Mononuclear cell (primary cell): Measurements from ENCODE around the gene CCDC57. TPM values are rescaled to one million over a fixed set of nuclear protein-coding genes. Genes with fewer than 3 reads are reported as not detected.
A peak's percentile ranks its signal among the peaks of the same experiment; 100 is the strongest.

ENCODE experiments used
- H3K27me3 ChIP-seq: 2 replicates; pipeline ENCODE4 v1.6.0; 2011; ENCODE audit warnings: low read length, control low read depth; ENCODE audit not compliant: insufficient read depth
- H3K4me1 ChIP-seq: 2 replicates; pipeline ENCODE4 v1.5.1; 2011; ENCODE audit warnings: mild to moderate bottlenecking, low read length, control low read depth; ENCODE audit not compliant: insufficient read depth
- H3K4me3 ChIP-seq: 2 replicates; pipeline ENCODE4 v1.5.1; 2011; ENCODE audit warnings: mild to moderate bottlenecking, low read length, moderate library complexity
- H3K9me3 ChIP-seq: 2 replicates; pipeline ENCODE4 v1.5.1; 2011; ENCODE audit warnings: low read depth, mild to moderate bottlenecking, control low read depth, low read length
- total RNA-seq: library from RNA; depleted of rRNA; stranded (reverse); fragments of >200 nt; gene quantifications from one replicate; pipeline ENCODE4 v1.2.3, GENCODE V29; 2012

The CCDC57 gene
- total RNA-seq, 1 donor, result 36.6 TPM

DNA sequence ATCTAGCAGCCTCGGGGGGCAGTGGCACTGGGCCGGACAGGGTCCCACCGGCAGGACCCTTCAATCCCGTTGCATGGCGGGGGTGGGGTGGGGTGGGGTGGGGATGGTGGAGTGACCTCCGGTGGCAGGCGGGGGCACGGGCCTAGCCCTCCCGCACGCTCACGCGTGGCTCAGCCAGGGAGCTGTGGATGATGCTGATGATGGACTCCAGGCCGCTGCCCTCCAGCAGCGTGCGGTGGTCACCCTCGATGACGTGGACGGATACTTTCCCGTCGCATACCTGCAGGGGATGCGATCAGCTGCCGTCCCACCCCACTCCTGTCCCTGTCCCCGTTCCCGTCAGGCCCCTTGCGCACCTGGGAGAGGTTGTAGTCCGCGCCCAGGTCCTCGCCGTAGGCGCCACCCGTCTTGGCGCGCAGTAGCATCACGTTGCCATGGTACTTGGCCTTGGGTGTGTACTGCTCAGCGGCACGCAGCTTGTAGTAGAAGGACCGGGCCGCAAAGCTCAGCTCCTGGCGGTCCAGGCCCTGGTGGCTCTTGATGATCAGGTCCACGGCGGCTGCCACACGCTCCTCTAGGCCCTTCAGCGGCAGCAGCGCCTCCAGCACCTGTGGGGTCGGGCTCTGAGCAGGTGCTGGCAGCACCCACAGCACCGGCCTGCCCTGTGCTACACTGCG, 133.5 kb downstream of the CCDC57 start:
- Histone ChIP-seq H3K27me3 (no peaks in the 10 kb centered on the region), H3K4me1 (no peaks in the 10 kb centered on the region), H3K4me3 (no peak overlapping the region), H3K9me3 (no peaks in the 10 kb centered on the region)

- Histone ChIP-seq H3K4me1 (no peaks in the 10 kb centered on the region), H3K9me3 (no peaks in the 10 kb centered on the region), H3K27me3 (no peaks in the 10 kb centered on the region), H3K4me3 (no peak overlapping the region)
These were observed 134.2 kb downstream of the CCDC57 start for GRCh38 chr17:82078433-82078832.

DNA sequence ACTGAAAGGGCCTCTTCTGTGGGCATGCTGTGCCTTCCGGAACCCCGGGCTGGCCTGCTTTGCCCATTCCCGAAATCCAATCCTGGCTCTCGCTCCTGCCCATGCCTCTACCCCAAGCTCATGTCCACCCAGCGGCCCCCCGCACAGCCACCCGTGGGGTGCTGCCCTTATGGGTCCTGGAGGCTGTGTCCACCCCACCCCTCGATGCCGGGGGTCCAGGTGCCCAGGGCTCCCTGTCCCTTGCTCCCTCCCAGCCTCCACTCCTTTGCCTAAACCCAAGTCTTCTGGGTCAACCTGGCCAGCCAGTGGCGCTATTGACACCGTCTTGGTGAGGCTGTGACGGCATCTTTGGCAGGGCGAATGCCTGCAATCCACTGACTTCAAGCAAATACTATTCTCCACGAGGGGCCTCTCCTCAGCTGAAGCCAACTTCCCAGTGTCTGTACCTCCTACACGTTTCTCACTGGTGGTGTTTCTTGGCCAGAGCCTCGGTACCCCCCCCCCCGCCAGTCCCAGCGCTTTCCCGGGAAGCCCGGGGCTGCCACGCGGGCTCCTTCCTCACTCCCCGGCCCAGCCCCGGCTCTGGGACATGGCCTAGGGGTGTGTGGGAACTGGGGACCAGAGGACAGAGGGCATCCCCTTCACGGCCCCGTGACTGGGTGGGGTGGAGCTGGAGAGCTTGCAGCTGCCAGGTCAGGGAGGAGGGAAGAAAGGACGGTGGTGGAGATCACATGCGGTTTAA, 134.9 kb downstream of the CCDC57 start:
- no peaks in the 10 kb centered on the region for H3K9me3 ChIP-seq
- H3K4me1 ChIP-seq, result no peaks in the 10 kb centered on the region
- no peak overlapping the region for H3K4me3 ChIP-seq
- H3K27me3 ChIP-seq, result no peaks in the 10 kb centered on the region

DNA sequence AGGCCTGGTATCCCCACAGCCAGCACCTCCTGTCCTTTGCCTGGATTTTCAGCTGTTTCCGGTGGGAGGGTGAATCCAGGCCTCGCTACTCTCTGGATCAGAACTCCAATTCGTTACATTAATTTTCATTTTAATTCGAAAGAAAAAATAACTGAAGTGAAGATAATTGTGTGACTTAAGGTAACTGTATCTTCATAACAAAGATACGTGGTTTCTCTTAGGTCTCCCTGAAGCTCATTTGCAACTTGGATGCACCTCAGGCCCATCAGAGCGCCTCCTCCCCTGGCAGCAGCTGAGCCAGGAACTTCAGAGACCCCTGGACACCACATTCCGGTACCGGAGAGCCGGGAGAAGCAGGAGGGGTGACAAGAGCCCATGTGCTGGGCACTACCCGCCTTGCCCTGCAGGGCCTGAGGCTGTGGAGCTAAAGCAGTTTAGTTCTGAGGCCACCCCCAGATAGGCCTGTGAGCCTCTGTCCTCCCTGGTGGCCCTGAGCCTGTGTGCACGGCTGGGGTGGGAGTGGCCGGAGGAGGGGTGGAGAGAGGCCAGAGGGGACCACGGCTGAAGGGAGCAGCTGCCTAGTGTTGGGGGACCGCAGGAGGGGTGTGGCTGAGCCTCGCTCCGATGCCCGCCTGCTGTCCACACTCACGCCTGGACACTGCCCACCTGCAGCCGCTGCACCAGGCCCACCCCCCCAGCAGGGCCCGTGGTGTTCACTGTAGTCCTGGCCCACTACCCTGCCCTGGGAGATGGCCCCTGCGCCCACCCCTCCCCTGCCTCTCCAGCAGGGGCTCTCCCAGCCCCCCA, 135.7 kb downstream of the CCDC57 start:
- Histone ChIP-seq H3K27me3 (no peaks in the 10 kb centered on the region), H3K4me1 (no peaks in the 10 kb centered on the region), H3K9me3 (no peaks in the 10 kb centered on the region), H3K4me3 (no peak overlapping the region)

- no peak overlapping the region for H3K4me3 ChIP-seq
- no peaks in the 10 kb centered on the region for H3K27me3 ChIP-seq
- no peaks in the 10 kb centered on the region for H3K9me3 ChIP-seq
- no peaks in the 10 kb centered on the region for H3K4me1 ChIP-seq
These were observed 136.4 kb downstream of the CCDC57 start for GRCh38 chr17:82076018-82076784.

DNA sequence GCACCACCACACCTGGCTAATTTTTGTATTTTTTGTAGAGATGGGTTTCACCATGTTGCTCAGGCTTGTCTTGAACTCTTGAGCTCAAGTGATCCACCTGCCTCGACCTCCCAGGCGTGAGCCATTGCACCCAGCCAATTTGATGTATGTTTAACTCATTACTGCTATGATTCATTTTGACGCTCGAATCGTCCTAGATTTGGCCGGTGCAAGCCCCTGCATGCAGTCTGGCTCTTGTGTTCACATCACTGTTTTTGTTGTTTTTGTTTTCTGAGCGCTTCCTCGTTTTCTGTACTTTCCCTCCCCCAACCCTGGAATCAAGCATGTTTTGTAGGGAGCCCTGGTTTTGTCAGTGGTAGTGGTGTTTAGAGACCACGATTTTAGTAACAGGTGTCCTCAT, 139.2 kb downstream of the CCDC57 start:
- H3K9me3 ChIP-seq, result no peaks in the 10 kb centered on the region
- no peaks in the 10 kb centered on the region for H3K27me3 ChIP-seq
- H3K4me3 ChIP-seq, result no peak overlapping the region
- H3K4me1 ChIP-seq, result no peaks in the 10 kb centered on the region

- no peak overlapping the region for H3K4me3 ChIP-seq
- no peaks in the 10 kb centered on the region for H3K27me3 ChIP-seq
- no peaks in the 10 kb centered on the region for H3K4me1 ChIP-seq
- H3K9me3 ChIP-seq, result no peaks in the 10 kb centered on the region
These were observed 139.8 kb downstream of the CCDC57 start for GRCh38 chr17:82072827-82073226.

- no peaks in the 10 kb centered on the region for H3K27me3 ChIP-seq
- H3K9me3 ChIP-seq, result no peaks in the 10 kb centered on the region
- H3K4me1 ChIP-seq, result peaks cover 8% of the 10 kb centered on the region
- H3K4me3 ChIP-seq, result no peak overlapping the region
These were observed 142.0 kb downstream of the CCDC57 start for GRCh38 chr17:82070611-82071010.

GRCh38 chr17:82065638-82066303, 146.9 kb downstream of the CCDC57 start, which contains the start of gene DUS1L:
Gene DUS1L (minus strand): TSS chr17:82065804. CDS start chr17:82065059, 745 bp downstream.
- Histone ChIP-seq H3K27me3 (no peaks in the 10 kb centered on the region), H3K4me1 (peaks cover 26% of the 10 kb centered on the region), H3K9me3 (no peaks in the 10 kb centered on the region), H3K4me3 (peak within 1 kb of the TSS; percentile 62)

GRCh38 chr17:82065193-82065637, 147.4 kb downstream of the CCDC57 start:
- Histone ChIP-seq H3K4me1 (peaks cover 26% of the 10 kb centered on the region), H3K27me3 (no peaks in the 10 kb centered on the region), H3K9me3 (no peaks in the 10 kb centered on the region), H3K4me3 (peak overlapping the region; percentile 62)

GRCh38 chr17:82064433-82065192, 148.0 kb downstream of the CCDC57 start:
- Histone ChIP-seq H3K4me1 (peaks cover 26% of the 10 kb centered on the region), H3K4me3 (peak overlapping the region; percentile 62), H3K27me3 (no peaks in the 10 kb centered on the region), H3K9me3 (no peaks in the 10 kb centered on the region)

- H3K4me1 ChIP-seq, result peaks cover 26% of the 10 kb centered on the region
- H3K9me3 ChIP-seq, result no peaks in the 10 kb centered on the region
- no peaks in the 10 kb centered on the region for H3K27me3 ChIP-seq
- no peak overlapping the region for H3K4me3 ChIP-seq
These were observed 148.9 kb downstream of the CCDC57 start for GRCh38 chr17:82063424-82064415.

- H3K9me3 ChIP-seq, result no peaks in the 10 kb centered on the region
- H3K4me3 ChIP-seq, result no peak overlapping the region
- peaks cover 26% of the 10 kb centered on the region for H3K4me1 ChIP-seq
- H3K27me3 ChIP-seq, result no peaks in the 10 kb centered on the region
These were observed 149.7 kb downstream of the CCDC57 start for GRCh38 chr17:82062984-82063368.
